Esophagus muscularis mucosa (tissue), 4 donors: Measurements from ENCODE around the gene SERTAD2. TPM values are rescaled to one million over a fixed set of nuclear protein-coding genes. Genes with fewer than 3 reads are reported as not detected.

Source experiments
- DNase-seq: peaks from one replicate; pipeline ENCODE4 v3.0.0-alpha.2; 2017; ENCODE audit errors: extremely low spot score
- H3K27ac ChIP-seq, 4 donors: fragments of 200-600 bp; sonication (generic); replicated peaks in 1 of 4; 1 replicate in 3 of 4; 2 replicates in 1 of 4; pipeline ENCODE4 v1.5.1; 2016 to 2019; ENCODE audit warnings: mild to moderate bottlenecking in 1 of 4
- H3K27me3 ChIP-seq, 4 donors: fragments of 200-600 bp; sonication (generic); one replicate each; pipeline versions ENCODE4 v1.5.1 to v1.6.0; 2016 to 2019
- H3K36me3 ChIP-seq, 4 donors: fragments of 200-600 bp; sonication (generic); one replicate each; pipeline ENCODE4 v1.5.1; 2016 to 2019
- H3K4me1 ChIP-seq, 4 donors: fragments of 200-600 bp; sonication (generic); one replicate each; pipeline ENCODE4 v1.5.1; 2016 to 2019
- H3K4me3 ChIP-seq, 4 donors: fragments of 200-600 bp; sonication (generic); 1 replicate in 2 of 4; 2 replicates in 2 of 4; pipeline ENCODE4 v1.5.1; 2016 to 2019; ENCODE audit warnings: mild to moderate bottlenecking in 4 of 4, moderate library complexity in 1 of 4
- H3K9me3 ChIP-seq, 4 donors: fragments of 200-600 bp; sonication (generic); 1 replicate in 3 of 4; 2 replicates in 1 of 4; pipeline ENCODE4 v1.5.1; 2016 to 2019
- EP300 ChIP-seq: sonication (generic); formaldehyde crosslinking; IDR thresholded peaks from one replicate; pipeline ENCODE4 v1.6.1; 2017; ENCODE audit warnings: antibody characterized with exemption
- POLR2A ChIP-seq: fragments of 450-650 bp; IDR thresholded peaks from one replicate; pipeline ENCODE4 v1.6.1; 2017; ENCODE audit warnings: antibody characterized with exemption, moderate library complexity, mild to moderate bottlenecking, low read depth
- POLR2AphosphoS5 ChIP-seq, 2 donors: sonication (generic); formaldehyde crosslinking; IDR thresholded peaks; one replicate each; pipeline ENCODE4 v1.6.1; 2017; ENCODE audit warnings: antibody characterized with exemption in 2 of 2
- WGBS: methylation state at CpG from one replicate; pipeline ENCODE4 v1.1.5; 2018; 5-methylcytosine and 5-hydroxymethylcytosine counted together
- intact Hi-C: fragments of 100-400 bp; cut with DNase I; formaldehyde crosslinking; loops from one replicate; pipeline ENCODE4 v1.15.1; 2023
- total RNA-seq, 4 donors: library from RNA; depleted of rRNA; stranded (reverse); fragments of >200 nt; gene quantifications; one replicate each; pipeline versions ENCODE4 v1.1.0 to v1.2.1, GENCODE V29; 2016
- TF ChIP-seq, protein P1 (sequence below), 3 experiments: fragments of 200-600 bp in 2 of 3; fragments of 450-650 bp in 1 of 3; sonication (generic) in 2 of 3; IDR thresholded peaks; one replicate each; pipeline ENCODE4 v1.5.1; 2017 to 2019; ENCODE audit warnings: antibody characterized with exemption in 3 of 3, mild to moderate bottlenecking in 2 of 3, moderate library complexity in 1 of 3

Gene SERTAD2
- total RNA-seq, 4 donors from 2014 or later = 12.1 to 18.1 (median 14.3) TPM

DNA sequence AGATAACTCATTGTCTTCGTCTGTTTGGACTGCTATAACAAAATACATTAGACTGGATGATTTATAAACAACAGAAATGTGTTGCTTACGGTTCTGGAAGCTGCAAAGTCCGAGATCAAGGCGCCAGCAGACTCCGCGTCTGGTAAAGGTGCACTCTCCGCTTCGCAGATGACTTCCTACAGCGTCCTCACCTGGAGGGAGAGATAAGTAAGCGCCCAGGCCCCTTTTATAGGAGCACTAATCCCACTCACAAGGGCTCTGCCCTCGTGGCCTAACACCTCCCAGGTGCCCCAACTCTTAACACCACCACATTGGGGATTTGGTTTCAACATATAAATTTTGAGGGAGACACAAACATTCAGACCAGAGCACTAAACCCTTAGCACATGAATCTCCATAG lies 51.3 kb downstream of the SERTAD2 start:
- 89% methylated on average over 11 of the region's 11 CpGs for WGBS
- no peak for TF ChIP-seq EP300
- no peak for TF ChIP-seq POLR2A
- no peak for TF ChIP-seq POLR2AphosphoS5 (IDR thresholded peaks at IDR 0.05)
- TF ChIP-seq, protein P1, sequence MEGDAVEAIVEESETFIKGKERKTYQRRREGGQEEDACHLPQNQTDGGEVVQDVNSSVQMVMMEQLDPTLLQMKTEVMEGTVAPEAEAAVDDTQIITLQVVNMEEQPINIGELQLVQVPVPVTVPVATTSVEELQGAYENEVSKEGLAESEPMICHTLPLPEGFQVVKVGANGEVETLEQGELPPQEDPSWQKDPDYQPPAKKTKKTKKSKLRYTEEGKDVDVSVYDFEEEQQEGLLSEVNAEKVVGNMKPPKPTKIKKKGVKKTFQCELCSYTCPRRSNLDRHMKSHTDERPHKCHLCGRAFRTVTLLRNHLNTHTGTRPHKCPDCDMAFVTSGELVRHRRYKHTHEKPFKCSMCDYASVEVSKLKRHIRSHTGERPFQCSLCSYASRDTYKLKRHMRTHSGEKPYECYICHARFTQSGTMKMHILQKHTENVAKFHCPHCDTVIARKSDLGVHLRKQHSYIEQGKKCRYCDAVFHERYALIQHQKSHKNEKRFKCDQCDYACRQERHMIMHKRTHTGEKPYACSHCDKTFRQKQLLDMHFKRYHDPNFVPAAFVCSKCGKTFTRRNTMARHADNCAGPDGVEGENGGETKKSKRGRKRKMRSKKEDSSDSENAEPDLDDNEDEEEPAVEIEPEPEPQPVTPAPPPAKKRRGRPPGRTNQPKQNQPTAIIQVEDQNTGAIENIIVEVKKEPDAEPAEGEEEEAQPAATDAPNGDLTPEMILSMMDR (IDR thresholded peaks at IDR 0.05) = no peak
- intact Hi-C loops = no loop called here

DNA sequence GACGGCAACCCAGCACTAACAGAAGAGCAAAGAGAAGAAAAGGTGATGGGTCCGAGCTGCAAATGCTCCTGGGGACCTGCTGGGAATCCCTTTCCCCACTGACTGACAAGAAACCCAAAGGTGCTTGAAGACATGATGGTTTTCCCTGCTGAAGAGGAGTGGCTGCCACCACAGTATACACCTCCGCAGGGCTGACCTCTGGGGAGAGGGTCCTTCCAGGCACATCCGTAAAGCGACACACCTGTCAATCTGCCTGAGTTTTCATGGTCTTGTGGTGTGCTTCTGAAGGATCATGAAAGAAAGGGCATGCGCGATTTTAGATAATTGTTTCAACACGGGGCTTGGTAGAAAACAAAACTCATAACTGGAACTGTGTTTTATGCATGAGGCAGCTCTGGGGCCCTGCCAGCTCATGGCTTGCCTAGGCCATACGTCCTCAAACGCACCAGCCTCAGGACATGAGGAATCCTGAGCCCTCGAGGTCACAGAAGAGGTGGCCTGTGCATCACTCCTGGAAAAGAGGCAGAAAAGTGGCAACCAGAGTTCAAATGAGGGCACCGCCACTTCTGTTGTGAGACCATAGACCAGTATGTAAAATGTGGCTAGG lies 51.8 kb downstream of the SERTAD2 start:
- 84% methylated on average over 12 of the region's 12 CpGs for WGBS
- intact Hi-C loops = no loop called here
- peaks cover 4 to 23% (median 9%) of the 10 kb centered on the region in 4 donors for H3K4me1 ChIP-seq
- no peaks in the 10 kb centered on the region for H3K36me3 ChIP-seq
- H3K27me3 ChIP-seq = no peaks in the 10 kb centered on the region
- no peak for DNase-seq
- H3K4me3 ChIP-seq = no peak overlapping the region
- no peaks in the 10 kb centered on the region for H3K9me3 ChIP-seq
- no peak overlapping the region for H3K27ac ChIP-seq
- TF ChIP-seq, protein P1 (IDR thresholded peaks at IDR 0.05) = no peak
- TF ChIP-seq POLR2AphosphoS5 (IDR thresholded peaks at IDR 0.05) (no peak), EP300 (no peak), POLR2A (no peak)

More for the DNA sequence above, 51.3 kb downstream of the SERTAD2 start:
- peaks cover 4 to 25% (median 12%) of the 10 kb centered on the region in 4 donors for H3K4me1 ChIP-seq
- H3K36me3 ChIP-seq = no peaks in the 10 kb centered on the region
- DNase-seq = no peak
- H3K27me3 ChIP-seq = no peaks in the 10 kb centered on the region
- no peak overlapping the region for H3K27ac ChIP-seq
- no peak overlapping the region for H3K4me3 ChIP-seq
- H3K9me3 ChIP-seq = no peaks in the 10 kb centered on the region

DNA sequence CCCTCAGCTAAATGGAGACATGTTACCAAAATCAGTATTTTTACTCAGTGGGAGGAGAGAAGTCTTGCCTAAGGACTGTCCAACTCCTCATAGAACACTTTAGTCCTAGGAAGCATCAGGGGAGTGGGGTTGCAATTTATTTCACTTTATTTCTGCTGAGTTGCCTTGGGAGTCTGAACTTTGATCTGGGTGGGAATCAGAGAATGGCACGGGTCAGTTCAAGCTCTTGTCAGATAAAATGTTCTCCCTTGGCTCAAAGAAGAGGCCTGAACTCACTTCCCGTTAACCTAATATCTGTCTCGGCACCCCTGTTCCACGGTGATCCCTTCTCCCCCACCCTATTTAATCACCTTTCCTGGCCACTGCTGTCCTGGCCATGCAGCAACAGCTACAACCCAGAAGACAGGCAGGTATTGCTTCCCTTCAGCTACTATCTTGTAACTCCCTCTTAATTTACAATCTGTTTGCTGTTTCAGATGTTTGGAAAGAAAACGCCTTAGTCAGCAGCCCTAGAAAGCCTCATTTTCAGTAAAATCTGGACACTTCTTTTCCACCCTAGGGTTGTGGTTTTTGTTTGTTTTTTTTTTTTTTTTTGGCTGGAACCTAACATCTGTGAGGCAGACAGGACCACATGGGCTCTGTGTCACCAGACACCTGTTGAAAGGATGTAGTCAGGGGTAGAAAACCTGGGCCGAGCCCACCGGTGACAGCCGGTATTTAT lies 52.5 kb downstream of the SERTAD2 start:
- H3K27ac ChIP-seq = no peak overlapping the region
- no peaks in the 10 kb centered on the region for H3K36me3 ChIP-seq
- WGBS = 83% methylated on average over 8 of the region's 8 CpGs
- DNase-seq = no peak
- TF ChIP-seq, protein P1 (IDR thresholded peaks at IDR 0.05) = no peak
- TF ChIP-seq POLR2AphosphoS5 (IDR thresholded peaks at IDR 0.05) (no peak), POLR2A (no peak)
- peaks cover 4 to 18% (median 9%) of the 10 kb centered on the region in 4 donors for H3K4me1 ChIP-seq
- no peak overlapping the region for H3K4me3 ChIP-seq
- H3K9me3 ChIP-seq = no peaks in the 10 kb centered on the region
- intact Hi-C loops = no loop called here
- no peaks in the 10 kb centered on the region for H3K27me3 ChIP-seq

DNA sequence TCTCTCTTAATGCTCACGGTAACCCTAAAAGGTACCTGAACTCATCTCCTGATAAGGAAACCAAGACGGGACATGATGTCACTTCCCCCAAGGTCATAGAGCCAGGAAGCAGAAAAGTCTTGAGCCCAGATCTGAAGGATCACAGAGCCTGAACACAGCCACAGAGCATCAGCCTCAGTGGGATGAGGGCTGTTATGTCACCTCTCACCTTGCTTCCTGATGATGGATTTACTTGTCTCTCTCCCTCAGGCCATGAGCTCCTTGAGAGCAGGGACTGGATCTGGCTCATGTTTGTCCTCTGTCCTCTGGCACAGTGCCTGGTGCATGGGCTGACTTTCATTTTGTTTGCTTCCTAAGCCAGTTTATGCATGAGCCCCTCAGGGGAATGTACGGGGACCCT lies 54.2 kb downstream of the SERTAD2 start:
- Histone ChIP-seq H3K27ac (no peak overlapping the region), H3K9me3 (no peaks in the 10 kb centered on the region), H3K4me3 (no peak overlapping the region), H3K4me1 (peaks cover 0 to 9% (median 3%) of the 10 kb centered on the region in 4 donors), H3K27me3 (no peaks in the 10 kb centered on the region), H3K36me3 (no peaks in the 10 kb centered on the region)
- intact Hi-C loops = no loop called here
- no peak for DNase-seq
- WGBS = 61% methylated on average over 3 of the region's 3 CpGs
- TF ChIP-seq, protein P1 (IDR thresholded peaks at IDR 0.05) = no peak
- no peak for TF ChIP-seq POLR2AphosphoS5 (IDR thresholded peaks at IDR 0.05)
- TF ChIP-seq POLR2A = no peak
- TF ChIP-seq EP300 = no peak
